ENCODE measurements around the gene CPAMD8. TPM values are rescaled to one million over a fixed set of nuclear protein-coding genes. Genes with fewer than 3 reads are reported as not detected.

Gene CPAMD8
- total RNA-seq, 1 experiment from 2014 or later = 1.3 TPM

GRCh38 chr19:17074634-17075034, 48.0 kb upstream of the CPAMD8 start:
- ChIA-PET POLR2A (interaction anchor here (0.6 to 3.8 kb wide), 9 partner anchors 11 to 462 kb away, joined by 3 to 12 read pairs (median 4); partner anchors contain the start of genes BABAM1, OCEL1 and USE1), CTCF (interaction anchor here (0.5 to 0.7 kb wide), 3 partner anchors 161 to 303 kb away, joined by 3 to 4 read pairs (median 4); no protein-coding TSS in a partner anchor)
- no peaks in the 10 kb centered on the region for H3K27me3 Mint-ChIP-seq (ENCODE audit: insufficient read depth, unreplicated experiment)
- H3K4me3 Mint-ChIP-seq (ENCODE audit: unreplicated experiment) = peak overlapping the region; percentile 95
- H3K36me3 Mint-ChIP-seq (ENCODE audit: insufficient read depth, unreplicated experiment) = no peaks in the 10 kb centered on the region
- no peak for DNase-seq (ENCODE audit: unreplicated experiment)
- H3K9me3 Mint-ChIP-seq (ENCODE audit: unreplicated experiment) = no peaks in the 10 kb centered on the region
- BruUV-seq (replicated peaks) = no TSS peak
- H3K4me1 Mint-ChIP-seq (ENCODE audit: insufficient read depth, unreplicated experiment) = peaks cover 32% of the 10 kb centered on the region
- TF ChIP-seq, protein P1, sequence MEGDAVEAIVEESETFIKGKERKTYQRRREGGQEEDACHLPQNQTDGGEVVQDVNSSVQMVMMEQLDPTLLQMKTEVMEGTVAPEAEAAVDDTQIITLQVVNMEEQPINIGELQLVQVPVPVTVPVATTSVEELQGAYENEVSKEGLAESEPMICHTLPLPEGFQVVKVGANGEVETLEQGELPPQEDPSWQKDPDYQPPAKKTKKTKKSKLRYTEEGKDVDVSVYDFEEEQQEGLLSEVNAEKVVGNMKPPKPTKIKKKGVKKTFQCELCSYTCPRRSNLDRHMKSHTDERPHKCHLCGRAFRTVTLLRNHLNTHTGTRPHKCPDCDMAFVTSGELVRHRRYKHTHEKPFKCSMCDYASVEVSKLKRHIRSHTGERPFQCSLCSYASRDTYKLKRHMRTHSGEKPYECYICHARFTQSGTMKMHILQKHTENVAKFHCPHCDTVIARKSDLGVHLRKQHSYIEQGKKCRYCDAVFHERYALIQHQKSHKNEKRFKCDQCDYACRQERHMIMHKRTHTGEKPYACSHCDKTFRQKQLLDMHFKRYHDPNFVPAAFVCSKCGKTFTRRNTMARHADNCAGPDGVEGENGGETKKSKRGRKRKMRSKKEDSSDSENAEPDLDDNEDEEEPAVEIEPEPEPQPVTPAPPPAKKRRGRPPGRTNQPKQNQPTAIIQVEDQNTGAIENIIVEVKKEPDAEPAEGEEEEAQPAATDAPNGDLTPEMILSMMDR (IDR thresholded peaks at IDR 0.05; ENCODE audit: unreplicated experiment) = no peak
- H3K27ac Mint-ChIP-seq (ENCODE audit: low read depth, unreplicated experiment) = peak overlapping the region; percentile 88
- intact Hi-C loops (cut with micrococcal nuclease) = loop anchor here (10.0 kb wide), 1 partner anchor 150 kb away; the partner anchor contains the start of gene OCEL1

GRCh38 chr19:17073869-17074633, 47.4 kb upstream of the CPAMD8 start:
- intact Hi-C loops (cut with micrococcal nuclease) = loop anchor here (10.0 kb wide), 1 partner anchor 151 kb away; the partner anchor contains the start of gene OCEL1
- POLR2A ChIA-PET = interaction anchor here (0.6 to 3.8 kb wide), 10 partner anchors 10 to 578 kb away, joined by 3 to 12 read pairs (median 4); partner anchors contain the start of genes BABAM1, CALR3, OCEL1 and USE1
- Mint-ChIP-seq H3K27ac (ENCODE audit: low read depth, unreplicated experiment) (peak overlapping the region; percentile 88), H3K36me3 (ENCODE audit: insufficient read depth, unreplicated experiment) (no peaks in the 10 kb centered on the region), H3K4me3 (ENCODE audit: unreplicated experiment) (peak overlapping the region; percentile 95), H3K9me3 (ENCODE audit: unreplicated experiment) (no peaks in the 10 kb centered on the region), H3K27me3 (ENCODE audit: insufficient read depth, unreplicated experiment) (no peaks in the 10 kb centered on the region), H3K4me1 (ENCODE audit: insufficient read depth, unreplicated experiment) (peaks cover 26% of the 10 kb centered on the region)
- BruUV-seq (replicated peaks) = no TSS peak
- CTCF ChIA-PET = interaction anchor here (0.5 to 0.7 kb wide), 3 partner anchors 162 to 302 kb away, joined by 3 to 4 read pairs (median 4); no protein-coding TSS in a partner anchor
- TF ChIP-seq, protein P1 (IDR thresholded peaks at IDR 0.05; ENCODE audit: unreplicated experiment) = no peak
- DNase-seq (ENCODE audit: unreplicated experiment) = no peak

- no peak overlapping the region for H3K4me3 Mint-ChIP-seq (ENCODE audit: unreplicated experiment)
- BruUV-seq (replicated peaks) = no TSS peak
- peaks cover 9% of the 10 kb centered on the region for H3K36me3 Mint-ChIP-seq (ENCODE audit: insufficient read depth, unreplicated experiment)
- H3K4me1 Mint-ChIP-seq (ENCODE audit: insufficient read depth, unreplicated experiment) = peaks cover 10% of the 10 kb centered on the region
- ChIA-PET CTCF (interaction anchor here (0.7 kb wide), 1 partner anchor 440 kb away, joined by 3 read pairs; no protein-coding TSS in a partner anchor), POLR2A (no interaction called here)
- no peaks in the 10 kb centered on the region for H3K27me3 Mint-ChIP-seq (ENCODE audit: insufficient read depth, unreplicated experiment)
- no peak overlapping the region for H3K27ac Mint-ChIP-seq (ENCODE audit: low read depth, unreplicated experiment)
- TF ChIP-seq, protein P1 (IDR thresholded peaks at IDR 0.05; ENCODE audit: unreplicated experiment) = no peak
- no peak for DNase-seq (ENCODE audit: unreplicated experiment)
- intact Hi-C loops (cut with micrococcal nuclease) = loop anchor here (10.0 kb wide), 1 partner anchor 154 kb away; the partner anchor contains the start of gene OCEL1
- no peaks in the 10 kb centered on the region for H3K9me3 Mint-ChIP-seq (ENCODE audit: unreplicated experiment)
Observed at GRCh38 chr19:17070912-17071311, 44.3 kb upstream of the CPAMD8 start.

GRCh38 chr19:17070421-17070820, 43.8 kb upstream of the CPAMD8 start:
- peaks cover 10% of the 10 kb centered on the region for H3K4me1 Mint-ChIP-seq (ENCODE audit: insufficient read depth, unreplicated experiment)
- POLR2A ChIA-PET = no interaction called here
- CTCF ChIA-PET = interaction anchor here (0.9 kb wide), 1 partner anchor 213 kb away, joined by 3 read pairs; no protein-coding TSS in a partner anchor
- no TSS peak for BruUV-seq (replicated peaks)
- intact Hi-C loops (cut with micrococcal nuclease) = loop anchor here (10.0 kb wide), 1 partner anchor 154 kb away; the partner anchor contains the start of gene OCEL1
- H3K4me3 Mint-ChIP-seq (ENCODE audit: unreplicated experiment) = no peak overlapping the region
- no peaks in the 10 kb centered on the region for H3K9me3 Mint-ChIP-seq (ENCODE audit: unreplicated experiment)
- TF ChIP-seq, protein P1 (IDR thresholded peaks at IDR 0.05; ENCODE audit: unreplicated experiment) = no peak
- H3K36me3 Mint-ChIP-seq (ENCODE audit: insufficient read depth, unreplicated experiment) = peaks cover 10% of the 10 kb centered on the region
- no peak overlapping the region for H3K27ac Mint-ChIP-seq (ENCODE audit: low read depth, unreplicated experiment)
- DNase-seq (ENCODE audit: unreplicated experiment) = no peak
- no peaks in the 10 kb centered on the region for H3K27me3 Mint-ChIP-seq (ENCODE audit: insufficient read depth, unreplicated experiment)
